ENCODE measurements around the gene HSPA12A.

- TF ChIP-seq, protein P1, sequence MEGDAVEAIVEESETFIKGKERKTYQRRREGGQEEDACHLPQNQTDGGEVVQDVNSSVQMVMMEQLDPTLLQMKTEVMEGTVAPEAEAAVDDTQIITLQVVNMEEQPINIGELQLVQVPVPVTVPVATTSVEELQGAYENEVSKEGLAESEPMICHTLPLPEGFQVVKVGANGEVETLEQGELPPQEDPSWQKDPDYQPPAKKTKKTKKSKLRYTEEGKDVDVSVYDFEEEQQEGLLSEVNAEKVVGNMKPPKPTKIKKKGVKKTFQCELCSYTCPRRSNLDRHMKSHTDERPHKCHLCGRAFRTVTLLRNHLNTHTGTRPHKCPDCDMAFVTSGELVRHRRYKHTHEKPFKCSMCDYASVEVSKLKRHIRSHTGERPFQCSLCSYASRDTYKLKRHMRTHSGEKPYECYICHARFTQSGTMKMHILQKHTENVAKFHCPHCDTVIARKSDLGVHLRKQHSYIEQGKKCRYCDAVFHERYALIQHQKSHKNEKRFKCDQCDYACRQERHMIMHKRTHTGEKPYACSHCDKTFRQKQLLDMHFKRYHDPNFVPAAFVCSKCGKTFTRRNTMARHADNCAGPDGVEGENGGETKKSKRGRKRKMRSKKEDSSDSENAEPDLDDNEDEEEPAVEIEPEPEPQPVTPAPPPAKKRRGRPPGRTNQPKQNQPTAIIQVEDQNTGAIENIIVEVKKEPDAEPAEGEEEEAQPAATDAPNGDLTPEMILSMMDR (IDR thresholded peaks at IDR 0.05), result no peak
- TF ChIP-seq POLR2A (IDR thresholded peaks at IDR 0.05; ENCODE audit: low read depth) (no peak), EP300 (IDR thresholded peaks at IDR 0.05) (no peak), POLR2AphosphoS5 (IDR thresholded peaks at IDR 0.05) (no peak)
These were observed 74.9 kb downstream of the HSPA12A start for GRCh38 chr10:116667484-116667883.

Data from esophagus muscularis mucosa (tissue), 4 donors.